GM23248 (cell line): ENCODE results near the gene NUDT12. TPM values are rescaled to one million over a fixed set of nuclear protein-coding genes. Genes with fewer than 3 reads are reported as not detected.
A peak's percentile ranks its signal among the peaks of the same experiment; 100 is the strongest.

Source experiments
- DNase-seq: peaks from one replicate; pipeline ENCODE4 v3.0.0-alpha.2; 2015
- H2AFZ ChIP-seq: fragments of 200-600 bp; sonication (generic); 2 replicates; pipeline ENCODE4 v1.6.1; 2016; ENCODE audit warnings: antibody characterized with exemption
- H3F3A ChIP-seq: fragments of 200-600 bp; sonication (generic); 2 replicates; pipeline ENCODE4 v1.6.1; 2016; ENCODE audit warnings: mild to moderate bottlenecking, antibody characterized with exemption, mixed run types; ENCODE audit not compliant: insufficient read depth
- H3K27ac ChIP-seq: fragments of 200-600 bp; sonication (generic); 2 replicates; pipeline ENCODE4 v1.5.1; 2016; ENCODE audit warnings: mild to moderate bottlenecking
- H3K27me3 ChIP-seq: fragments of 200-600 bp; sonication (generic); replicated peaks from 2 replicates; pipeline ENCODE4 v1.6.1; 2016; ENCODE audit warnings: mild to moderate bottlenecking; ENCODE audit not compliant: insufficient read depth
- H3K36me3 ChIP-seq: fragments of 200-600 bp; sonication (generic); 2 replicates; pipeline ENCODE4 v1.6.1; 2016; ENCODE audit warnings: low read depth, mild to moderate bottlenecking
- H3K4me1 ChIP-seq: fragments of 200-600 bp; sonication (generic); 2 replicates; pipeline ENCODE4 v1.6.1; 2016; ENCODE audit warnings: mild to moderate bottlenecking; ENCODE audit not compliant: insufficient read depth
- H3K4me2 ChIP-seq: fragments of 200-600 bp; sonication (generic); one replicate; pipeline ENCODE4 v1.6.1; 2016; ENCODE audit warnings: mild to moderate bottlenecking; ENCODE audit not compliant: unreplicated experiment
- H3K4me3 ChIP-seq: fragments of 200-600 bp; sonication (generic); 2 replicates; pipeline ENCODE4 v1.5.1; 2016; ENCODE audit warnings: mild to moderate bottlenecking
- H3K79me2 ChIP-seq: fragments of 200-600 bp; sonication (generic); 2 replicates; pipeline ENCODE4 v1.6.1; 2016; ENCODE audit warnings: mild to moderate bottlenecking; ENCODE audit not compliant: insufficient read depth
- H3K9ac ChIP-seq: fragments of 200-600 bp; sonication (generic); 2 replicates; pipeline ENCODE4 v1.6.1; 2016; ENCODE audit warnings: mild to moderate bottlenecking
- H3K9me2 ChIP-seq: fragments of 200-600 bp; sonication (generic); 2 replicates; pipeline ENCODE4 v1.6.1; 2016; ENCODE audit warnings: mixed run types, mild to moderate bottlenecking, moderate library complexity; ENCODE audit not compliant: insufficient read depth
- H3K9me3 ChIP-seq: fragments of 200-600 bp; sonication (generic); one replicate; pipeline ENCODE4 v1.6.1; 2017; ENCODE audit warnings: low read depth
- H4K20me1 ChIP-seq: fragments of 200-600 bp; sonication (generic); 2 replicates; pipeline ENCODE4 v1.6.0; 2016; ENCODE audit not compliant: insufficient read depth
- EZH2 ChIP-seq: fragments of 200-600 bp; sonication (generic); IDR thresholded peaks from 2 replicates; pipeline ENCODE4 v1.6.1; 2018; ENCODE audit warnings: antibody characterized with exemption, mild to moderate bottlenecking; ENCODE audit not compliant: insufficient read depth, poor library complexity, severe bottlenecking
- EZH2phosphoT487 ChIP-seq: fragments of 200-600 bp; sonication (generic); IDR thresholded peaks from 2 replicates; pipeline ENCODE4 v1.6.1; 2018; ENCODE audit warnings: antibody characterized with exemption, moderate library complexity, mild to moderate bottlenecking, low read depth; ENCODE audit not compliant: insufficient read depth
- WGBS, 2 experiments: methylation state at CpG; one replicate each; pipeline ENCODE4 v1.1.6; 2015 to 2017; ENCODE audit warnings: low lambda C conversion rate in 2 of 2, low coverage in 1 of 2; ENCODE audit errors: missing lambda C conversion rate in 2 of 2; 5-methylcytosine and 5-hydroxymethylcytosine counted together
- in situ Hi-C: fragments of 300-500 bp; cut with MboI; formaldehyde crosslinking; loops from 2 replicates; pipeline ENCODE4 v1.15.0; 2020
- polyA plus RNA-seq: library from polyadenylated mRNA; unstranded; fragments of >200 nt; fragmentation: Nextera tagmentation; extraction: Ambion mirVana; gene quantifications from 2 replicates; pipeline ENCODE4 v1.2.1, GENCODE V29; 2016
- total RNA-seq: library from RNA; depleted of rRNA; stranded (reverse); fragments of >200 nt; shearing (Covaris generic); gene quantifications from 2 replicates; pipeline ENCODE4 v1.2.3, GENCODE V29; 2014

The NUDT12 gene
- total and polyA plus RNA-seq, 2 experiments from 2014 or later = 6.7 to 8.9 TPM

- Histone ChIP-seq H3K4me2 (no peak overlapping the region), H3K9ac (no peak overlapping the region), H3K27me3 (0 out of 2 replicates have a peak, but pooled peaks cover 9% of the 10 kb centered on the region), H3K79me2 (no peaks in the 10 kb centered on the region), H2AFZ (no peak overlapping the region), H4K20me1 (no peaks in the 10 kb centered on the region), H3K9me3 (no peaks in the 10 kb centered on the region), H3K4me3 (no peak overlapping the region), H3K4me1 (no peaks in the 10 kb centered on the region), H3F3A (no peaks in the 10 kb centered on the region), H3K9me2 (no peaks in the 10 kb centered on the region), H3K36me3 (no peaks in the 10 kb centered on the region), H3K27ac (no peak overlapping the region)
- WGBS, 2 experiments = 9 to 11% methylated on average over 1 of the region's 1 CpG
- no peak for DNase-seq
- no peak for TF ChIP-seq EZH2phosphoT487
- in situ Hi-C loops = no loop called here
These were observed 37.5 kb upstream of the NUDT12 start for GRCh38 chr5:103600086-103600485.

GRCh38 chr5:103598997-103599566 lies 36.5 kb upstream of the NUDT12 start:
- Histone ChIP-seq H3K4me2 (no peak overlapping the region), H3K9me3 (no peaks in the 10 kb centered on the region), H4K20me1 (no peaks in the 10 kb centered on the region), H3K36me3 (no peaks in the 10 kb centered on the region), H3K9ac (no peak overlapping the region), H3F3A (no peaks in the 10 kb centered on the region), H3K27me3 (0 out of 2 replicates have a peak, but pooled peaks cover 16% of the 10 kb centered on the region), H3K4me3 (no peak overlapping the region), H3K27ac (no peak overlapping the region), H2AFZ (no peak overlapping the region), H3K9me2 (no peaks in the 10 kb centered on the region), H3K79me2 (no peaks in the 10 kb centered on the region), H3K4me1 (no peaks in the 10 kb centered on the region)
- DNase-seq = peak; percentile 42
- WGBS, 2 experiments = 14 to 15% methylated on average over 3 of the region's 3 CpGs
- TF ChIP-seq EZH2 (no peak), EZH2phosphoT487 (no peak)
- in situ Hi-C loops = loop anchor here (25.0 kb wide), 1 partner anchor 588 kb away; no protein-coding TSS in a partner anchor

- no peak for TF ChIP-seq EZH2
- TF ChIP-seq EZH2phosphoT487 = no peak
- Histone ChIP-seq H3K9me3 (no peaks in the 10 kb centered on the region), H3K9me2 (no peaks in the 10 kb centered on the region), H3K4me3 (no peak overlapping the region), H2AFZ (no peak overlapping the region), H3K9ac (no peak overlapping the region), H3K36me3 (no peaks in the 10 kb centered on the region), H3K79me2 (no peaks in the 10 kb centered on the region), H3K4me2 (no peak overlapping the region), H3K27me3 (peaks cover 16% of the 10 kb centered on the region; the same call in 1 of the 2 replicates), H3F3A (no peaks in the 10 kb centered on the region), H3K4me1 (peaks cover 4% of the 10 kb centered on the region; the same call in 1 of the 2 replicates), H4K20me1 (no peaks in the 10 kb centered on the region), H3K27ac (no peak overlapping the region)
- no peak for DNase-seq
- 12 to 14% methylated on average over 3 of the region's 3 CpGs for WGBS, 2 experiments
- in situ Hi-C loops = loop anchor here (25.0 kb wide), 1 partner anchor 597 kb away; no protein-coding TSS in a partner anchor
These were observed 27.6 kb upstream of the NUDT12 start for GRCh38 chr5:103590221-103590620.

- no peaks in the 10 kb centered on the region for H3K9me2 ChIP-seq
- TF ChIP-seq EZH2 = no peak
- H4K20me1 ChIP-seq = no peaks in the 10 kb centered on the region
- no peak overlapping the region for H3K27ac ChIP-seq
- in situ Hi-C loops = loop anchor here (25.0 kb wide), 1 partner anchor 598 kb away; no protein-coding TSS in a partner anchor
- no peak overlapping the region for H2AFZ ChIP-seq
- H3K4me2 ChIP-seq = peak overlapping the region; percentile 14
- no peak for DNase-seq
- H3K9me3 ChIP-seq = no peaks in the 10 kb centered on the region
- H3K4me3 ChIP-seq = no peak overlapping the region
- 51 to 61% methylated on average over 3 of the region's 3 CpGs for WGBS, 2 experiments
- no peaks in the 10 kb centered on the region for H3K79me2 ChIP-seq
- peaks cover 12% of the 10 kb centered on the region; the same call in 1 of the 2 replicates for H3K27me3 ChIP-seq
- no peaks in the 10 kb centered on the region for H3K36me3 ChIP-seq
- H3K4me1 ChIP-seq = peaks cover 4% of the 10 kb centered on the region; the same call in 1 of the 2 replicates
- no peak overlapping the region for H3K9ac ChIP-seq
- H3F3A ChIP-seq = no peaks in the 10 kb centered on the region
These were observed 27.2 kb upstream of the NUDT12 start for GRCh38 chr5:103589776-103590175.

GRCh38 chr5:103589357-103589756 lies 26.8 kb upstream of the NUDT12 start:
- TF ChIP-seq EZH2phosphoT487 (no peak), EZH2 (no peak)
- Histone ChIP-seq H3K9ac (no peak overlapping the region), H3K4me2 (peak overlapping the region; percentile 14), H3K27ac (no peak overlapping the region), H3K36me3 (no peaks in the 10 kb centered on the region), H3K27me3 (peaks cover 9% of the 10 kb centered on the region; the same call in 1 of the 2 replicates), H2AFZ (no peak overlapping the region), H3K9me2 (no peaks in the 10 kb centered on the region), H3K4me3 (no peak overlapping the region), H3K79me2 (no peaks in the 10 kb centered on the region), H3K4me1 (peaks cover 4% of the 10 kb centered on the region; the same call in 1 of the 2 replicates), H3K9me3 (no peaks in the 10 kb centered on the region), H4K20me1 (no peaks in the 10 kb centered on the region), H3F3A (no peaks in the 10 kb centered on the region)
- in situ Hi-C loops = loop anchor here (25.0 kb wide), 1 partner anchor 598 kb away; no protein-coding TSS in a partner anchor
- DNase-seq = peak; percentile 31
- 36% methylated on average over 3 of the region's 3 CpGs for WGBS, 2 experiments
